Fibroblast of lung (primary cell): ENCODE data around the gene JAGN1. TPM values are rescaled to one million over a fixed set of nuclear protein-coding genes. Genes with fewer than 3 reads are reported as not detected.

ENCODE experiments used
- DNase-seq, 2 donors: peaks; one replicate each; pipeline versions ENCODE4 v3.0.0 to v3.0.0-alpha.2; 2010; ENCODE audit warnings: low read depth in 2 of 2
- H2AFZ ChIP-seq: 2 replicates; pipeline ENCODE4 v1.5.1; 2012; ENCODE audit warnings: low read length, control low read depth, inconsistent platforms
- H3K27ac ChIP-seq: 2 replicates; pipeline ENCODE4 v1.5.1; 2011; ENCODE audit warnings: low read length, control low read depth; ENCODE audit not compliant: insufficient read depth
- H3K27me3 ChIP-seq: 2 replicates; pipeline ENCODE4 v1.5.1; 2011; ENCODE audit warnings: mild to moderate bottlenecking, low read length; ENCODE audit not compliant: control insufficient read depth, insufficient read depth
- H3K36me3 ChIP-seq: 2 replicates; pipeline ENCODE4 v1.5.1; 2011; ENCODE audit warnings: low read length; ENCODE audit not compliant: control insufficient read depth, insufficient read depth
- H3K4me1 ChIP-seq: 2 replicates; pipeline ENCODE4 v1.5.1; 2011; ENCODE audit warnings: low read length; ENCODE audit not compliant: control insufficient read depth, insufficient read depth; ENCODE audit errors: extremely low read depth
- H3K4me2 ChIP-seq: 2 replicates; pipeline ENCODE4 v1.5.1; 2011; ENCODE audit warnings: low read length, control low read depth; ENCODE audit not compliant: insufficient read depth; ENCODE audit errors: extremely low read depth
- H3K4me3 ChIP-seq, 4 experiments: fragments of 200-600 bp in 1 of 4; sonication (generic) in 1 of 4; replicated peaks in 1 of 4; 2 replicates each; pipeline ENCODE4 v1.5.1; 2011 to 2016; ENCODE audit warnings: low read length in 4 of 4, low read depth in 3 of 4, mild to moderate bottlenecking in 3 of 4, control low read depth in 2 of 4, inconsistent platforms in 1 of 4, mixed read lengths in 1 of 4; ENCODE audit not compliant: insufficient read depth in 1 of 4; ENCODE audit errors: control extremely low read depth in 1 of 4
- H3K79me2 ChIP-seq: 2 replicates; pipeline ENCODE4 v1.5.1; 2012; ENCODE audit warnings: mild to moderate bottlenecking, low read length, inconsistent platforms; ENCODE audit not compliant: control insufficient read depth, insufficient read depth
- H3K9ac ChIP-seq: 2 replicates; pipeline ENCODE4 v1.5.1; 2011; ENCODE audit warnings: mild to moderate bottlenecking, low read length, control low read depth; ENCODE audit not compliant: insufficient read depth
- H3K9me3 ChIP-seq: 2 replicates; pipeline ENCODE4 v1.5.1; 2012; ENCODE audit warnings: low read depth, low read length; ENCODE audit not compliant: control insufficient read depth, insufficient read depth
- H4K20me1 ChIP-seq: 2 replicates; pipeline ENCODE4 v1.5.1; 2011; ENCODE audit warnings: low read length; ENCODE audit not compliant: control insufficient read depth, insufficient read depth; ENCODE audit errors: extremely low read depth
- CTCF ChIP-seq, 2 donors: IDR thresholded peaks in 1 of 2; conservative IDR thresholded peaks in 1 of 2; 1 replicate in 1 of 2; 2 replicates in 1 of 2; pipeline ENCODE4 v1.5.1; 2011 to 2012; ENCODE audit warnings: low read length in 2 of 2, control low read depth in 1 of 2, inconsistent platforms in 1 of 2, low read depth in 1 of 2, mild to moderate bottlenecking in 1 of 2
- EZH2 ChIP-seq: IDR thresholded peaks from 2 replicates; pipeline ENCODE4 v1.5.1; 2012; ENCODE audit warnings: low read length, control low read depth, mild to moderate bottlenecking; ENCODE audit errors: missing control alignments
- polyA plus RNA-seq, 2 donors: library from polyadenylated mRNA; depleted of rRNA in 1 of 2; stranded (reverse) in 1 of 2; unstranded in 1 of 2; fragments of >200 nt; gene quantifications; 2 replicates each; pipeline ENCODE4 v1.2.1, GENCODE V29; 2011 to 2012; ENCODE audit warnings: missing spikeins in 1 of 2
- total RNA-seq: library from RNA; depleted of rRNA; stranded (reverse); fragments of >200 nt; gene quantifications from 2 replicates; pipeline ENCODE4 v1.2.1, GENCODE V29; 2014

JAGN1 gene
- total and polyA plus RNA-seq, 2 donors (not counting 1 experiment from before 2014, with no cell fraction given): 30.6 to 36.6 TPM

GRCh38 chr3:9878700-9879099, 11.7 kb upstream of the JAGN1 start:
- H3K27me3 ChIP-seq: no peaks in the 10 kb centered on the region

GRCh38 chr3:9879830-9880549, 10.4 kb upstream of the JAGN1 start, which contains the start of gene CIDEC:
TSS of gene CIDEC (minus strand) at chr3:9880253. CDS start at chr3:9878486, 1,767 bp downstream.
- TF ChIP-seq CTCF (conservative IDR thresholded peaks at IDR 0.05 in 1 of 2, IDR thresholded peaks at IDR 0.05 in 1 of 2; ENCODE audit: low read depth in 1 of 2, low read length in 2 of 2): no peak
- H2AFZ ChIP-seq: peak within 1 kb of the TSS; percentile 62

More at GRCh38 chr3:9878700-9879099, 11.7 kb upstream of the JAGN1 start:
- TF ChIP-seq EZH2: no peak
- no peak for TF ChIP-seq CTCF (conservative IDR thresholded peaks at IDR 0.05 in 1 of 2, IDR thresholded peaks at IDR 0.05 in 1 of 2; ENCODE audit: low read depth in 1 of 2, low read length in 2 of 2)
- H3K9ac ChIP-seq: no peak overlapping the region
- H3K79me2 ChIP-seq: no peaks in the 10 kb centered on the region
- peaks cover 2% of the 10 kb centered on the region for H3K4me1 ChIP-seq
- H3K4me3 ChIP-seq: no peak overlapping the region
- no peak overlapping the region for H2AFZ ChIP-seq
- H4K20me1 ChIP-seq: no peaks in the 10 kb centered on the region
- H3K27ac ChIP-seq: no peak overlapping the region
- no peaks in the 10 kb centered on the region for H3K9me3 ChIP-seq
- DNase-seq: no peak
- no peak overlapping the region for H3K4me2 ChIP-seq
- no peaks in the 10 kb centered on the region for H3K36me3 ChIP-seq

GRCh38 chr3:9881441-9881840, 9.0 kb upstream of the JAGN1 start:
- Histone ChIP-seq H2AFZ (no peak overlapping the region), H3K27me3 (no peaks in the 10 kb centered on the region), H3K9me3 (no peaks in the 10 kb centered on the region), H3K27ac (no peak overlapping the region), H4K20me1 (no peaks in the 10 kb centered on the region), H3K79me2 (no peaks in the 10 kb centered on the region), H3K36me3 (no peaks in the 10 kb centered on the region), H3K4me2 (no peak overlapping the region), H3K9ac (no peak overlapping the region), H3K4me3 (no peak overlapping the region), H3K4me1 (peaks cover 5% of the 10 kb centered on the region)
- TF ChIP-seq EZH2: no peak
- TF ChIP-seq CTCF (conservative IDR thresholded peaks at IDR 0.05 in 1 of 2, IDR thresholded peaks at IDR 0.05 in 1 of 2; ENCODE audit: low read depth in 1 of 2, low read length in 2 of 2): no peak
- no peak for DNase-seq

More at GRCh38 chr3:9879830-9880549, 10.4 kb upstream of the JAGN1 start, which contains the start of gene CIDEC:
- Histone ChIP-seq H3K4me1 (peaks cover 5% of the 10 kb centered on the region), H3K27me3 (no peaks in the 10 kb centered on the region), H3K36me3 (no peaks in the 10 kb centered on the region), H3K27ac (no peak within 1 kb of the TSS), H3K4me2 (no peak within 1 kb of the TSS), H3K9me3 (no peaks in the 10 kb centered on the region), H3K9ac (no peak within 1 kb of the TSS), H3K79me2 (no peaks in the 10 kb centered on the region), H3K4me3 (no peak within 1 kb of the TSS), H4K20me1 (no peaks in the 10 kb centered on the region)
- DNase-seq: no peak
